ENCODE results near the gene UBALD2. TPM values are rescaled to one million over a fixed set of nuclear protein-coding genes. Genes with fewer than 3 reads are reported as not detected.
"Not testable (repeated sequence)": the region's sequence is repeated elsewhere in the genome, so short reads cannot be mapped to it uniquely, and the experiment has no call there.

The UBALD2 gene
- polyA plus RNA-seq, 2 donors, result 35.4 to 49.7 TPM

GRCh38 chr17:76292567-76292966 is 27.4 kb downstream of the UBALD2 start:
- Histone ChIP-seq H3K4me3 (ENCODE audit: low read depth in 1 of 2, low read length in 2 of 2) (no peak overlapping the region), H3K4me1 (ENCODE audit: control insufficient read depth in 2 of 2, insufficient read depth in 2 of 2, low read length in 1 of 2) (no peaks in the 10 kb centered on the region), H3K9me3 (ENCODE audit: control insufficient read depth in 2 of 2, insufficient read depth in 1 of 2, low read depth in 1 of 2, low read length in 1 of 2) (peaks cover 0 to 3% of the 10 kb centered on the region in 2 donors), H3K27me3 (ENCODE audit: control insufficient read depth in 1 of 2, insufficient read depth in 2 of 2, low read length in 2 of 2) (no peaks in the 10 kb centered on the region), H3K27ac (ENCODE audit: low read depth in 2 of 2, low read length in 1 of 2) (no peak overlapping the region), H3K36me3 (ENCODE audit: control insufficient read depth in 2 of 2, insufficient read depth in 2 of 2, low read length in 1 of 2) (peaks cover 3 to 23% of the 10 kb centered on the region in 2 donors)
- 90% methylated on average over 4 of the region's 4 CpGs for WGBS, 2 donors

- Histone ChIP-seq H3K4me1 (ENCODE audit: control insufficient read depth in 2 of 2, insufficient read depth in 2 of 2, low read length in 1 of 2) (no peaks in the 10 kb centered on the region), H3K36me3 (ENCODE audit: control insufficient read depth in 2 of 2, insufficient read depth in 2 of 2, low read length in 1 of 2) (peaks cover 3 to 23% of the 10 kb centered on the region in 2 donors), H3K27ac (ENCODE audit: low read depth in 2 of 2, low read length in 1 of 2) (no peak overlapping the region), H3K9me3 (ENCODE audit: control insufficient read depth in 2 of 2, insufficient read depth in 1 of 2, low read depth in 1 of 2, low read length in 1 of 2) (peaks cover 0 to 3% of the 10 kb centered on the region in 2 donors), H3K4me3 (ENCODE audit: low read depth in 1 of 2, low read length in 2 of 2) (no peak overlapping the region), H3K27me3 (ENCODE audit: control insufficient read depth in 1 of 2, insufficient read depth in 2 of 2, low read length in 2 of 2) (no peaks in the 10 kb centered on the region)
- 85% methylated on average over 7 of the region's 7 CpGs for WGBS, 2 donors
These were observed 28.0 kb downstream of the UBALD2 start for GRCh38 chr17:76293106-76293505.

GRCh38 chr17:76296186-76296585 is 31.0 kb downstream of the UBALD2 start:
- H3K27ac ChIP-seq (ENCODE audit: low read depth in 2 of 2, low read length in 1 of 2), result no peak overlapping the region
- H3K27me3 ChIP-seq (ENCODE audit: control insufficient read depth in 1 of 2, insufficient read depth in 2 of 2, low read length in 2 of 2), result no peaks in the 10 kb centered on the region
- H3K36me3 ChIP-seq (ENCODE audit: control insufficient read depth in 2 of 2, insufficient read depth in 2 of 2, low read length in 1 of 2), result peaks cover 3 to 22% of the 10 kb centered on the region in 2 donors
- 61 to 62% methylated on average over 4 of the region's 4 CpGs for WGBS, 2 donors
- peaks cover 0 to 3% of the 10 kb centered on the region in 2 donors for H3K9me3 ChIP-seq (ENCODE audit: control insufficient read depth in 2 of 2, insufficient read depth in 1 of 2, low read depth in 1 of 2, low read length in 1 of 2)
- no peak overlapping the region for H3K4me3 ChIP-seq (ENCODE audit: low read depth in 1 of 2, low read length in 2 of 2)
- H3K4me1 ChIP-seq (ENCODE audit: control insufficient read depth in 2 of 2, insufficient read depth in 2 of 2, low read length in 1 of 2), result no peaks in the 10 kb centered on the region

GRCh38 chr17:76296889-76297288 is 31.7 kb downstream of the UBALD2 start:
- H3K4me3 ChIP-seq (ENCODE audit: low read depth in 1 of 2, low read length in 2 of 2), result no peak overlapping the region
- H3K27ac ChIP-seq (ENCODE audit: low read depth in 2 of 2, low read length in 1 of 2), result no peak overlapping the region
- no peaks in the 10 kb centered on the region for H3K27me3 ChIP-seq (ENCODE audit: control insufficient read depth in 1 of 2, insufficient read depth in 2 of 2, low read length in 2 of 2)
- H3K9me3 ChIP-seq (ENCODE audit: control insufficient read depth in 2 of 2, insufficient read depth in 1 of 2, low read depth in 1 of 2, low read length in 1 of 2), result peaks cover 0 to 3% of the 10 kb centered on the region in 2 donors
- no peaks in the 10 kb centered on the region for H3K4me1 ChIP-seq (ENCODE audit: control insufficient read depth in 2 of 2, insufficient read depth in 2 of 2, low read length in 1 of 2)
- peaks cover 3 to 15% of the 10 kb centered on the region in 2 donors for H3K36me3 ChIP-seq (ENCODE audit: control insufficient read depth in 2 of 2, insufficient read depth in 2 of 2, low read length in 1 of 2)
- 85 to 94% methylated on average over 5 of the region's 5 CpGs for WGBS, 2 donors

GRCh38 chr17:76297436-76297835 is 32.3 kb downstream of the UBALD2 start:
- H3K27ac ChIP-seq (ENCODE audit: low read depth in 2 of 2, low read length in 1 of 2), result no peak overlapping the region
- WGBS, 2 donors, result 93 to 96% methylated on average over 3 of the region's 3 CpGs
- no peak overlapping the region for H3K4me3 ChIP-seq (ENCODE audit: low read depth in 1 of 2, low read length in 2 of 2)
- H3K27me3 ChIP-seq (ENCODE audit: control insufficient read depth in 1 of 2, insufficient read depth in 2 of 2, low read length in 2 of 2), result no peaks in the 10 kb centered on the region
- H3K4me1 ChIP-seq (ENCODE audit: control insufficient read depth in 2 of 2, insufficient read depth in 2 of 2, low read length in 1 of 2), result no peaks in the 10 kb centered on the region
- H3K36me3 ChIP-seq (ENCODE audit: control insufficient read depth in 2 of 2, insufficient read depth in 2 of 2, low read length in 1 of 2), result peaks cover 3 to 10% of the 10 kb centered on the region in 2 donors
- peaks cover 0 to 1% of the 10 kb centered on the region in 2 donors for H3K9me3 ChIP-seq (ENCODE audit: control insufficient read depth in 2 of 2, insufficient read depth in 1 of 2, low read depth in 1 of 2, low read length in 1 of 2)

GRCh38 chr17:76304226-76305134 is 39.3 kb downstream of the UBALD2 start:
- no peaks in the 10 kb centered on the region for H3K27me3 ChIP-seq (ENCODE audit: control insufficient read depth in 1 of 2, insufficient read depth in 2 of 2, low read length in 2 of 2)

GRCh38 chr17:76305135-76305454 is 39.9 kb downstream of the UBALD2 start:
- H3K27ac ChIP-seq (ENCODE audit: low read depth in 2 of 2, low read length in 1 of 2); H3K27me3 ChIP-seq (ENCODE audit: control insufficient read depth in 1 of 2, insufficient read depth in 2 of 2, low read length in 2 of 2); H3K36me3 ChIP-seq (ENCODE audit: control insufficient read depth in 2 of 2, insufficient read depth in 2 of 2, low read length in 1 of 2); H3K4me1 ChIP-seq (ENCODE audit: control insufficient read depth in 2 of 2, insufficient read depth in 2 of 2, low read length in 1 of 2); H3K4me3 ChIP-seq (ENCODE audit: low read depth in 1 of 2, low read length in 2 of 2); H3K9me3 ChIP-seq (ENCODE audit: control insufficient read depth in 2 of 2, insufficient read depth in 1 of 2, low read depth in 1 of 2, low read length in 1 of 2): not testable (repeated sequence)
- 92 to 97% methylated on average over 3 of the region's 3 CpGs for WGBS, 2 donors

More at GRCh38 chr17:76304226-76305134, 39.3 kb downstream of the UBALD2 start:
- H3K4me1 ChIP-seq (ENCODE audit: control insufficient read depth in 2 of 2, insufficient read depth in 2 of 2, low read length in 1 of 2), result no peaks in the 10 kb centered on the region
- WGBS, 2 donors, result 78 to 79% methylated on average over 17 of the region's 17 CpGs
- H3K36me3 ChIP-seq (ENCODE audit: control insufficient read depth in 2 of 2, insufficient read depth in 2 of 2, low read length in 1 of 2), result peaks cover 0 to 6% of the 10 kb centered on the region in 2 donors
- no peak overlapping the region for H3K4me3 ChIP-seq (ENCODE audit: low read depth in 1 of 2, low read length in 2 of 2)
- H3K9me3 ChIP-seq (ENCODE audit: control insufficient read depth in 2 of 2, insufficient read depth in 1 of 2, low read depth in 1 of 2, low read length in 1 of 2), result no peaks in the 10 kb centered on the region
- H3K27ac ChIP-seq (ENCODE audit: low read depth in 2 of 2, low read length in 1 of 2), result no peak overlapping the region

- H3K36me3 ChIP-seq (ENCODE audit: control insufficient read depth in 2 of 2, insufficient read depth in 2 of 2, low read length in 1 of 2), result peaks cover 0 to 10% of the 10 kb centered on the region in 2 donors
- no peak overlapping the region for H3K27ac ChIP-seq (ENCODE audit: low read depth in 2 of 2, low read length in 1 of 2)
- H3K27me3 ChIP-seq (ENCODE audit: control insufficient read depth in 1 of 2, insufficient read depth in 2 of 2, low read length in 2 of 2), result no peaks in the 10 kb centered on the region
- 96% methylated on average over 58 of the region's 58 CpGs for WGBS, 2 donors
- no peak overlapping the region for H3K4me3 ChIP-seq (ENCODE audit: low read depth in 1 of 2, low read length in 2 of 2)
- no peaks in the 10 kb centered on the region for H3K4me1 ChIP-seq (ENCODE audit: control insufficient read depth in 2 of 2, insufficient read depth in 2 of 2, low read length in 1 of 2)
- no peaks in the 10 kb centered on the region for H3K9me3 ChIP-seq (ENCODE audit: control insufficient read depth in 2 of 2, insufficient read depth in 1 of 2, low read depth in 1 of 2, low read length in 1 of 2)
These were observed 42.3 kb downstream of the UBALD2 start for GRCh38 chr17:76307299-76307965.

- no peaks in the 10 kb centered on the region for H3K4me1 ChIP-seq (ENCODE audit: control insufficient read depth in 2 of 2, insufficient read depth in 2 of 2, low read length in 1 of 2)
- H3K4me3 ChIP-seq (ENCODE audit: low read depth in 1 of 2, low read length in 2 of 2), result no peak within 1 kb of the TSS
- H3K9me3 ChIP-seq (ENCODE audit: control insufficient read depth in 2 of 2, insufficient read depth in 1 of 2, low read depth in 1 of 2, low read length in 1 of 2), result no peaks in the 10 kb centered on the region
- WGBS, 2 donors, result 96 to 97% methylated on average over 44 of the region's 44 CpGs
- no peaks in the 10 kb centered on the region for H3K27me3 ChIP-seq (ENCODE audit: control insufficient read depth in 1 of 2, insufficient read depth in 2 of 2, low read length in 2 of 2)
- H3K27ac ChIP-seq (ENCODE audit: low read depth in 2 of 2, low read length in 1 of 2), result no peak within 1 kb of the TSS
- H3K36me3 ChIP-seq (ENCODE audit: control insufficient read depth in 2 of 2, insufficient read depth in 2 of 2, low read length in 1 of 2), result peaks cover 0 to 10% of the 10 kb centered on the region in 2 donors
These were observed 42.8 kb downstream of the UBALD2 start, which contains the start of gene QRICH2 for GRCh38 chr17:76307966-76308338. Gene QRICH2 (minus strand): TSS chr17:76308276. CDS start chr17:76307998, 278 bp downstream.

Measured in esophagus (tissue), 2 donors.